ENCODE data around the gene GRHL3.

The GRHL3 gene

DNA sequence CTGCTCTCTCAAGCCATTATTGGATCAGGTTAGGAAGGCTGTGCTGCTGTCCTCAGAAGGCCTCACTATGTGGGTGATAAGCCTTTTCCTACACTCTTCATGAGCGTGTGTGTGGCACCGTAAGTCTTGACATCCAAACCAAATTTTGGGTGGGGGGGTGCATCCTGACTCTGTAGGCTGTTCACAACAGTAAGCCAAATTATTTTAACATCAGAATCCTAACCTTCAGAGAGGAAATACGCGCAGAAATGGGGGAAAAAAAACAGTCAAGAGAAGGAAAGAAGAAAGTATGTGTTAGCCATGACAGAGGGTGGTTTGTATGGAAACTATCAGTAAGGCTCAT is 73.4 kb downstream of the GRHL3 start:
- TF ChIP-seq, protein P1, sequence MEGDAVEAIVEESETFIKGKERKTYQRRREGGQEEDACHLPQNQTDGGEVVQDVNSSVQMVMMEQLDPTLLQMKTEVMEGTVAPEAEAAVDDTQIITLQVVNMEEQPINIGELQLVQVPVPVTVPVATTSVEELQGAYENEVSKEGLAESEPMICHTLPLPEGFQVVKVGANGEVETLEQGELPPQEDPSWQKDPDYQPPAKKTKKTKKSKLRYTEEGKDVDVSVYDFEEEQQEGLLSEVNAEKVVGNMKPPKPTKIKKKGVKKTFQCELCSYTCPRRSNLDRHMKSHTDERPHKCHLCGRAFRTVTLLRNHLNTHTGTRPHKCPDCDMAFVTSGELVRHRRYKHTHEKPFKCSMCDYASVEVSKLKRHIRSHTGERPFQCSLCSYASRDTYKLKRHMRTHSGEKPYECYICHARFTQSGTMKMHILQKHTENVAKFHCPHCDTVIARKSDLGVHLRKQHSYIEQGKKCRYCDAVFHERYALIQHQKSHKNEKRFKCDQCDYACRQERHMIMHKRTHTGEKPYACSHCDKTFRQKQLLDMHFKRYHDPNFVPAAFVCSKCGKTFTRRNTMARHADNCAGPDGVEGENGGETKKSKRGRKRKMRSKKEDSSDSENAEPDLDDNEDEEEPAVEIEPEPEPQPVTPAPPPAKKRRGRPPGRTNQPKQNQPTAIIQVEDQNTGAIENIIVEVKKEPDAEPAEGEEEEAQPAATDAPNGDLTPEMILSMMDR (IDR thresholded peaks at IDR 0.05; ENCODE audit: low read depth, low read length) = no peak
- Histone ChIP-seq H3K4me1 (no peaks in the 10 kb centered on the region), H3K27me3 (no peaks in the 10 kb centered on the region), H3K4me3 (ENCODE audit: low read depth, low read length) (no peak overlapping the region), H3K9me3 (no peaks in the 10 kb centered on the region), H3K36me3 (no peaks in the 10 kb centered on the region)
- no peak for DNase-seq

DNA sequence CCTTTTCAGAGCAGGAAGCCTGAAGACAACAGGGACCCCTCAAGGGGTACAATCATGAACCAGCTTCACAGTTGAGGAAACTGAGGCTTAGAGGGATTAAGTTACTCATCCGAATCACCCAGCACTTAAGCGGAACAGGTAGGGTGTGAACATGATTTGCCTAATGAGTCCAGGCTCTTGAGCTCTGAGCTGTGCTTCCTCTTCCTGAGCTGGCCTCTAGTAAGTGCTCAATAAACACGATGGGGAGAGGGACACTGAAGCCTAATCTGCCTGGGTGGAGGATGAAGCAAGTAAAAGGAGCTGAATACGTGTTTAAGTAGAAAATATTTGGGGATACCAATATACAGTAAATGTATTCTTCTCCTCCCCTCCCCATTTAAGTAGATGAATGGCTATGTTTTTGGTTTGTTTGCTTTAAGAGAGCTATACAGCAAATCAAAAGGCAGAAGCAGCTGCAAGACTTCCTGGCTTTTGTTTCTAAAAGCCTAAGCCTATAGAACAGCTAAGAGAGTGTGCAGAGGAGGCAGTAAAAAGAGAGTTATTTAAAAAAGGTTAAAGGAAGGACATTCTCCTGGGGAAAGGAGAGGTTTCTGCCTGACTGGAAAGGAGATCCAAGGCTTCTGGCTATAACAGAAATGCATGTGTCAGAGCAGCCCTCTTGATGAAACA is 74.0 kb downstream of the GRHL3 start:
- Histone ChIP-seq H3K27me3 (no peaks in the 10 kb centered on the region), H3K36me3 (no peaks in the 10 kb centered on the region), H3K9me3 (no peaks in the 10 kb centered on the region), H3K4me3 (ENCODE audit: low read depth, low read length) (no peak overlapping the region), H3K4me1 (no peaks in the 10 kb centered on the region)
- TF ChIP-seq, protein P1 (IDR thresholded peaks at IDR 0.05; ENCODE audit: low read depth, low read length) = no peak
- DNase-seq = no peak

DNA sequence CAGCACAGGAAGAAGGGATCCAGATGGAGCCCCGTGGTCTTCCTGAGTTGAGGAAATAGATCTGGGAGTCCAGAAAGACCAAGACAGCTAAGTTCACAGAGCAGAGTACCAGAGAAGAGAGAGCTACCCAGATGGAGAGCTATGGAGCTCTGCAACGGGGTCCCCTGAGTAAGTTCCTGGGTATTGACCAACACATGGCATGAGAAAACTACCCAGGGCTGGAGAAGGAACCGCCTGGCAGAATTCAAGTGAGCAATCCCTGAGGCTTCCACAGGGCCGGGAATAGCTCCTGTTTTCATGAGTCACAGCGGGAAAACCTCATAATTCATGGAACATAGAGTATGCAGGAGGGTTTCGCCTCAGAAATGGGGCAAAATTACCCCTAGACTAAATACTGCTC is 74.7 kb downstream of the GRHL3 start:
- no peaks in the 10 kb centered on the region for H3K27me3 ChIP-seq
- H3K4me1 ChIP-seq = no peaks in the 10 kb centered on the region

DNA sequence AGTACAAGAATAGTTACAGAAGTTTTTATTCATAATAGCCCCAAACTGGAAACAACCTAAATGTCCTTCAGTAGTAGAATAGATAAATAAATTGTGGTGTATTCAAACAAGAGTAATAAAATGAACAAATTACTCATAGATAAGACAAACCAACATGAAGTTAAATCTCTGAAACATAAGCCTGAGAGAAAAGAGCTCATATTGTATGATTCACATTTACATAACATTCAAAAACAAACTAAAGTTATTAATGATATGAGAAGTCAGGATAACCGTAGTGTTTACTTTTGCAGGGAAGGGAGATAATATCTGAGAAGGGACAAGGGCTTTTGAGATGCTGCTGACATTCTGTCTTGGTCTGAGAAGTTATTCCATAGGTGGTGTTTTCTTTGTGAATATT is 80.9 kb downstream of the GRHL3 start:
- TF ChIP-seq, protein P1 (IDR thresholded peaks at IDR 0.05; ENCODE audit: low read depth, low read length) = no peak
- Histone ChIP-seq H3K36me3 (no peaks in the 10 kb centered on the region), H3K9me3 (no peaks in the 10 kb centered on the region), H3K27me3 (no peaks in the 10 kb centered on the region), H3K4me3 (ENCODE audit: low read depth, low read length) (no peak overlapping the region), H3K4me1 (no peaks in the 10 kb centered on the region)
- DNase-seq = no peak

More for the DNA sequence above, 74.7 kb downstream of the GRHL3 start:
- TF ChIP-seq, protein P1 (IDR thresholded peaks at IDR 0.05; ENCODE audit: low read depth, low read length) = no peak
- DNase-seq = no peak
- Histone ChIP-seq H3K4me3 (ENCODE audit: low read depth, low read length) (no peak overlapping the region), H3K36me3 (no peaks in the 10 kb centered on the region), H3K9me3 (no peaks in the 10 kb centered on the region)

DNA sequence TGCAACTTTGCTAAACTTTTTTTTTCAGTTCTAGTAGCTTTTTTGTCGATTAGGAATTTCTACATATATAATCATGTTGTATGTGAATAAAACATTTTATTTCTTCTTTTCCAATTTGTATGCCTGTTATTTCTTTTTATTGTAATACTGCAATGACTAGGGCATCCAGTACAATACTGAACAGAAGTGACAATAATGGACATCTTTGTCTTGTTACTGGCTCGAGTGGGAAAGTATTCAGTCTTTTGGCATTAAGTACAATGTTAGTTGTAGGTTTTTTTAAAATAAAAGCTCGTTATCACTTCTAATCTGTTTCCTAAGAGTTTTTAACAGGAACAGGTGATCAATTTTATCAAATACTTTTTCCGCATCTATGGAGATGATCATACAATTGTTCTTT is 84.6 kb downstream of the GRHL3 start:
- Histone ChIP-seq H3K4me1 (no peaks in the 10 kb centered on the region), H3K27me3 (no peaks in the 10 kb centered on the region), H3K9me3 (no peaks in the 10 kb centered on the region), H3K36me3 (no peaks in the 10 kb centered on the region), H3K4me3 (ENCODE audit: low read depth, low read length) (no peak overlapping the region)
- TF ChIP-seq, protein P1 (IDR thresholded peaks at IDR 0.05; ENCODE audit: low read depth, low read length) = no peak
- no peak for DNase-seq

Measured in BE2C (cell line).